Measurements from ENCODE around the gene SLC12A9.

SLC12A9 gene

GRCh38 chr7:100826514-100827329 lies 25.8 kb upstream of the SLC12A9 start:
- Histone ChIP-seq H3K4me2 (ENCODE audit: low read length) (no peak overlapping the region), H3K4me1 (ENCODE audit: low read length) (peaks cover 20% of the 10 kb centered on the region), H3K79me2 (ENCODE audit: low read length) (no peaks in the 10 kb centered on the region), H3K9me3 (ENCODE audit: insufficient read depth, low read length) (no peaks in the 10 kb centered on the region), H4K20me1 (ENCODE audit: insufficient read depth, low read length) (no peaks in the 10 kb centered on the region), H3K27me3 (ENCODE audit: low read depth, low read length) (no peaks in the 10 kb centered on the region), H3K9ac (ENCODE audit: low read length) (no peak overlapping the region), H3K27ac (ENCODE audit: low read length) (no peak overlapping the region), H3K36me3 (replicated peaks; ENCODE audit: low read depth, low read length) (no peaks in the 10 kb centered on the region), H3K4me3 (ENCODE audit: low read length) (no peak overlapping the region), H2AFZ (ENCODE audit: low read depth, low read length) (no peak overlapping the region)
- no peak for TF ChIP-seq EZH2phosphoT487 (IDR thresholded peaks at IDR 0.05; ENCODE audit: low read depth)

- no peaks in the 10 kb centered on the region for H4K20me1 ChIP-seq (ENCODE audit: insufficient read depth, low read length)
- no peak within 1 kb of the TSS for H3K9ac ChIP-seq (ENCODE audit: low read length)
- H3K4me3 ChIP-seq (ENCODE audit: low read length): no peak within 1 kb of the TSS
- TF ChIP-seq CTCF (IDR thresholded peaks at IDR 0.05; ENCODE audit: low read depth, low read length) (no peak), EZH2phosphoT487 (IDR thresholded peaks at IDR 0.05; ENCODE audit: low read depth) (no peak)
- H3K27ac ChIP-seq (ENCODE audit: low read length): no peak within 1 kb of the TSS
- peaks cover 20% of the 10 kb centered on the region for H3K4me1 ChIP-seq (ENCODE audit: low read length)
- no peaks in the 10 kb centered on the region for H3K36me3 ChIP-seq (replicated peaks; ENCODE audit: low read depth, low read length)
- H3K9me3 ChIP-seq (ENCODE audit: insufficient read depth, low read length): no peaks in the 10 kb centered on the region
- no peak within 1 kb of the TSS for H2AFZ ChIP-seq (ENCODE audit: low read depth, low read length)
- H3K79me2 ChIP-seq (ENCODE audit: low read length): no peaks in the 10 kb centered on the region
- H3K4me2 ChIP-seq (ENCODE audit: low read length): no peak within 1 kb of the TSS
- H3K27me3 ChIP-seq (ENCODE audit: low read depth, low read length): no peaks in the 10 kb centered on the region
Observed at GRCh38 chr7:100827330-100828226, 24.9 kb upstream of the SLC12A9 start, which contains the start of gene EPHB4. TSS of gene EPHB4 (minus strand) at chr7:100827523. CDS start at chr7:100827030, 493 bp downstream.

GRCh38 chr7:100829150-100829716 lies 23.3 kb upstream of the SLC12A9 start:
- Histone ChIP-seq H3K4me1 (ENCODE audit: low read length) (peaks cover 20% of the 10 kb centered on the region), H3K9me3 (ENCODE audit: insufficient read depth, low read length) (no peaks in the 10 kb centered on the region), H3K36me3 (replicated peaks; ENCODE audit: low read depth, low read length) (no peaks in the 10 kb centered on the region), H3K27ac (ENCODE audit: low read length) (no peak overlapping the region), H3K79me2 (ENCODE audit: low read length) (no peaks in the 10 kb centered on the region), H2AFZ (ENCODE audit: low read depth, low read length) (no peak overlapping the region), H3K27me3 (ENCODE audit: low read depth, low read length) (no peaks in the 10 kb centered on the region), H3K4me2 (ENCODE audit: low read length) (no peak overlapping the region), H4K20me1 (ENCODE audit: insufficient read depth, low read length) (no peaks in the 10 kb centered on the region), H3K9ac (ENCODE audit: low read length) (no peak overlapping the region), H3K4me3 (ENCODE audit: low read length) (no peak overlapping the region)
- no peak for TF ChIP-seq CTCF (IDR thresholded peaks at IDR 0.05; ENCODE audit: low read depth, low read length)
- no peak for TF ChIP-seq EZH2phosphoT487 (IDR thresholded peaks at IDR 0.05; ENCODE audit: low read depth)

GRCh38 chr7:100830396-100830795 lies 22.1 kb upstream of the SLC12A9 start:
- no peak overlapping the region for H3K9ac ChIP-seq (ENCODE audit: low read length)
- no peaks in the 10 kb centered on the region for H3K36me3 ChIP-seq (replicated peaks; ENCODE audit: low read depth, low read length)
- peak overlapping the region; percentile 6; the same call in 1 of the 2 replicates for H3K4me2 ChIP-seq (ENCODE audit: low read length)
- no peak overlapping the region for H3K27ac ChIP-seq (ENCODE audit: low read length)
- no peak for TF ChIP-seq CTCF (IDR thresholded peaks at IDR 0.05; ENCODE audit: low read depth, low read length)
- TF ChIP-seq EZH2phosphoT487 (IDR thresholded peaks at IDR 0.05; ENCODE audit: low read depth): no peak
- H3K27me3 ChIP-seq (ENCODE audit: low read depth, low read length): no peaks in the 10 kb centered on the region
- H4K20me1 ChIP-seq (ENCODE audit: insufficient read depth, low read length): no peaks in the 10 kb centered on the region
- H3K79me2 ChIP-seq (ENCODE audit: low read length): no peaks in the 10 kb centered on the region
- H3K4me1 ChIP-seq (ENCODE audit: low read length): peaks cover 16% of the 10 kb centered on the region
- H3K4me3 ChIP-seq (ENCODE audit: low read length): no peak overlapping the region
- no peak overlapping the region for H2AFZ ChIP-seq (ENCODE audit: low read depth, low read length)
- no peaks in the 10 kb centered on the region for H3K9me3 ChIP-seq (ENCODE audit: insufficient read depth, low read length)

All from OCI-LY3 (cell line).